VCaP (cell line): ENCODE results near the gene FOXJ3.

ENCODE experiments used
- H3K27ac ChIP-seq: fragments of 450-650 bp; 2 replicates; pipeline ENCODE4 v1.5.1; 2017
- CTCF ChIP-seq: fragments of 450-650 bp; conservative IDR thresholded peaks from 2 replicates; pipeline ENCODE4 v1.5.1; 2017; ENCODE audit warnings: mild to moderate bottlenecking, moderate library complexity

Gene FOXJ3

GRCh38 chr1:42324398-42325013 lies 10.5 kb downstream of the FOXJ3 start:
- no peak for TF ChIP-seq CTCF

GRCh38 chr1:42323551-42323950 lies 11.5 kb downstream of the FOXJ3 start:
- H3K27ac ChIP-seq = no peak overlapping the region
- TF ChIP-seq CTCF = no peak

More at GRCh38 chr1:42324398-42325013, 10.5 kb downstream of the FOXJ3 start:
- H3K27ac ChIP-seq = no peak overlapping the region

GRCh38 chr1:42322577-42322976 lies 12.5 kb downstream of the FOXJ3 start:
- no peak overlapping the region for H3K27ac ChIP-seq
- no peak for TF ChIP-seq CTCF

GRCh38 chr1:42321731-42322130 lies 13.3 kb downstream of the FOXJ3 start:
- H3K27ac ChIP-seq = peak overlapping the region; percentile 54
- no peak for TF ChIP-seq CTCF

GRCh38 chr1:42320708-42321107 lies 14.3 kb downstream of the FOXJ3 start:
- no peak for TF ChIP-seq CTCF
- H3K27ac ChIP-seq = peak overlapping the region; percentile 54

- TF ChIP-seq CTCF = no peak
- peak overlapping the region; percentile 54 for H3K27ac ChIP-seq
Measured at GRCh38 chr1:42319871-42320484, 15.1 kb downstream of the FOXJ3 start.

GRCh38 chr1:42319128-42319851 lies 15.7 kb downstream of the FOXJ3 start:
- TF ChIP-seq CTCF = no peak
- H3K27ac ChIP-seq = peak overlapping the region; percentile 54
